Stomach (tissue), 4 donors: ENCODE measurements around the gene DLL3.

Experiments used
- EP300 ChIP-seq: sonication (generic); formaldehyde crosslinking; IDR thresholded peaks from one replicate; pipeline ENCODE4 v1.6.1; 2017; ENCODE audit warnings: antibody characterized with exemption
- POLR2AphosphoS5 ChIP-seq, 3 donors: sonication (generic); formaldehyde crosslinking; IDR thresholded peaks; one replicate each; pipeline ENCODE4 v1.6.1; 2016; ENCODE audit warnings: antibody characterized with exemption in 3 of 3
- TF ChIP-seq, protein P1 (sequence below), 7 experiments: fragments of 450-650 bp in 4 of 7; fragments of 200-600 bp in 3 of 7; sonication (generic) in 3 of 7; IDR thresholded peaks; one replicate each; pipeline ENCODE4 v1.5.1; 2016 to 2019; ENCODE audit warnings: antibody characterized with exemption in 7 of 7, control low read depth in 2 of 7, mild to moderate bottlenecking in 1 of 7

- TF ChIP-seq EP300 (no peak), POLR2AphosphoS5 (IDR thresholded peaks at IDR 0.05) (no peak)
- TF ChIP-seq, protein P1, sequence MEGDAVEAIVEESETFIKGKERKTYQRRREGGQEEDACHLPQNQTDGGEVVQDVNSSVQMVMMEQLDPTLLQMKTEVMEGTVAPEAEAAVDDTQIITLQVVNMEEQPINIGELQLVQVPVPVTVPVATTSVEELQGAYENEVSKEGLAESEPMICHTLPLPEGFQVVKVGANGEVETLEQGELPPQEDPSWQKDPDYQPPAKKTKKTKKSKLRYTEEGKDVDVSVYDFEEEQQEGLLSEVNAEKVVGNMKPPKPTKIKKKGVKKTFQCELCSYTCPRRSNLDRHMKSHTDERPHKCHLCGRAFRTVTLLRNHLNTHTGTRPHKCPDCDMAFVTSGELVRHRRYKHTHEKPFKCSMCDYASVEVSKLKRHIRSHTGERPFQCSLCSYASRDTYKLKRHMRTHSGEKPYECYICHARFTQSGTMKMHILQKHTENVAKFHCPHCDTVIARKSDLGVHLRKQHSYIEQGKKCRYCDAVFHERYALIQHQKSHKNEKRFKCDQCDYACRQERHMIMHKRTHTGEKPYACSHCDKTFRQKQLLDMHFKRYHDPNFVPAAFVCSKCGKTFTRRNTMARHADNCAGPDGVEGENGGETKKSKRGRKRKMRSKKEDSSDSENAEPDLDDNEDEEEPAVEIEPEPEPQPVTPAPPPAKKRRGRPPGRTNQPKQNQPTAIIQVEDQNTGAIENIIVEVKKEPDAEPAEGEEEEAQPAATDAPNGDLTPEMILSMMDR (IDR thresholded peaks at IDR 0.05), result no peak
Measured at GRCh38 chr19:39516270-39516669, 17.5 kb downstream of the DLL3 start.
